ENCODE results near the gene EXD1.

DNA sequence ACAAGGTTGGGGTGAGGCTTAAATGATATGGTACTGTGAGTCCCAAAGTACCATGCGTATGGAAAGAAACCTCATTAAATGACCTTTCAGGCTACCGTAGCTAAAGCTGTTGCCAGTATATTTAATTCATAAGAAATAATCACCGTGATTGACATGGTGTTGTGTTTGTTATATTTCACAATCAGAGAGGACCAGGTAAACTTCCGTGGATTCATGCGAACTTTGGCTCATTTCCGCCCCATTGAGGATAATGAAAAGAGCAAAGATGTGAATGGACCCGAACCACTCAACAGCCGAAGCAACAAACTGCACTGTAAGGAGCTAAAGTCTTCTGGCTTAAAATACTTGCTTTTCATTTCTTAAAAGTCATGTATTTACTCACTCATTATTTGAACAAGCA is 32.0 kb upstream of the EXD1 start:
- TF ChIP-seq CTCF (optimal IDR thresholded peaks at IDR 0.05 in 1 of 3, IDR thresholded peaks at IDR 0.05 in 1 of 3, conservative IDR thresholded peaks at IDR 0.05 in 1 of 3; ENCODE audit: extremely low read depth in 1 of 3, insufficient read depth in 2 of 3, low read length in 3 of 3) (no peak), EZH2 (IDR thresholded peaks at IDR 0.05; ENCODE audit: low read length) (no peak)

All from keratinocyte (primary cell).